ENCODE data around the gene ENDOU. TPM values are rescaled to one million over a fixed set of nuclear protein-coding genes. Genes with fewer than 3 reads are reported as not detected.
"Not testable (repeated sequence)": the region's sequence is repeated elsewhere in the genome, so short reads cannot be mapped to it uniquely, and the experiment has no call there.

The ENDOU gene
- total RNA-seq, 1 donor from 2014 or later, result 0.09 TPM

- intact Hi-C loops (cut with micrococcal nuclease), result no loop called here
- Mint-ChIP-seq H3K27me3 (no peaks in the 10 kb centered on the region), H3K4me1 (peaks cover 9% of the 10 kb centered on the region), H3K36me3 (ENCODE audit: low read depth) (peaks cover 57% of the 10 kb centered on the region), H3K4me3 (no peak overlapping the region), H3K27ac (no peak overlapping the region), H3K9me3 (no peaks in the 10 kb centered on the region)
- no peak for DNase-seq
These were observed 27.2 kb downstream of the ENDOU start for GRCh38 chr12:47698055-47698454.

- Mint-ChIP-seq H3K9me3 (no peaks in the 10 kb centered on the region), H3K27ac (no peak overlapping the region), H3K4me3 (no peak overlapping the region), H3K36me3 (ENCODE audit: low read depth) (peaks cover 44% of the 10 kb centered on the region), H3K27me3 (no peaks in the 10 kb centered on the region), H3K4me1 (no peaks in the 10 kb centered on the region)
- no peak for DNase-seq
- intact Hi-C loops (cut with micrococcal nuclease), result no loop called here
These were observed 36.1 kb downstream of the ENDOU start for GRCh38 chr12:47689215-47689614.

- intact Hi-C loops (cut with micrococcal nuclease), result loop anchor here (2.0 kb wide), 2 partner anchors 33 to 655 kb away; no protein-coding TSS in a partner anchor
- Mint-ChIP-seq H3K4me1 (peaks cover 4% of the 10 kb centered on the region), H3K36me3 (ENCODE audit: low read depth) (peaks cover 42% of the 10 kb centered on the region), H3K27me3 (no peaks in the 10 kb centered on the region), H3K27ac (no peak overlapping the region), H3K9me3 (no peaks in the 10 kb centered on the region), H3K4me3 (no peak overlapping the region)
- no peak for DNase-seq
These were observed 37.7 kb downstream of the ENDOU start for GRCh38 chr12:47687636-47688035.

GRCh38 chr12:47686645-47687240 lies 38.5 kb downstream of the ENDOU start:
- intact Hi-C loops (cut with micrococcal nuclease), result loop anchor here (2.0 kb wide), 2 partner anchors 32 to 654 kb away; no protein-coding TSS in a partner anchor
- no peak overlapping the region for H3K27ac Mint-ChIP-seq
- no peaks in the 10 kb centered on the region for H3K27me3 Mint-ChIP-seq
- peak; percentile 71 for DNase-seq
- no peaks in the 10 kb centered on the region for H3K9me3 Mint-ChIP-seq
- H3K4me1 Mint-ChIP-seq, result peaks cover 4% of the 10 kb centered on the region
- H3K4me3 Mint-ChIP-seq, result no peak overlapping the region
- peaks cover 34% of the 10 kb centered on the region for H3K36me3 Mint-ChIP-seq (ENCODE audit: low read depth)

- Mint-ChIP-seq H3K9me3 (peaks cover 13% of the 10 kb centered on the region), H3K27ac (no peak overlapping the region), H3K4me1 (peaks cover 14% of the 10 kb centered on the region), H3K27me3 (no peaks in the 10 kb centered on the region), H3K36me3 (ENCODE audit: low read depth) (peaks cover 64% of the 10 kb centered on the region), H3K4me3 (no peak overlapping the region)
- DNase-seq, result no peak
- intact Hi-C loops (cut with micrococcal nuclease), result no loop called here
These were observed 45.5 kb downstream of the ENDOU start for GRCh38 chr12:47679785-47680184.

GRCh38 chr12:47672068-47672467 lies 53.2 kb downstream of the ENDOU start:
- no peak for DNase-seq
- H3K36me3 Mint-ChIP-seq (ENCODE audit: low read depth), result peaks cover 64% of the 10 kb centered on the region
- no peak overlapping the region for H3K27ac Mint-ChIP-seq
- no peak overlapping the region for H3K4me3 Mint-ChIP-seq
- intact Hi-C loops (cut with micrococcal nuclease), result no loop called here
- no peaks in the 10 kb centered on the region for H3K27me3 Mint-ChIP-seq
- peaks cover 20% of the 10 kb centered on the region for H3K4me1 Mint-ChIP-seq
- H3K9me3 Mint-ChIP-seq, result peaks cover 3% of the 10 kb centered on the region

GRCh38 chr12:47667935-47668334 lies 57.4 kb downstream of the ENDOU start:
- H3K9me3 Mint-ChIP-seq; intact Hi-C loops (cut with micrococcal nuclease); H3K27me3 Mint-ChIP-seq; H3K27ac Mint-ChIP-seq; H3K4me3 Mint-ChIP-seq; DNase-seq: not testable (repeated sequence)
- peaks cover 11% of the 10 kb centered on the region for H3K4me1 Mint-ChIP-seq
- peaks cover 44% of the 10 kb centered on the region for H3K36me3 Mint-ChIP-seq (ENCODE audit: low read depth)

Other genes starting within 250 kb of the ENDOU start
- gene RPAP3, start 19.5 kb downstream of the ENDOU start, total RNA-seq, result 63.4 and 67.3 TPM in 2 replicates
- gene RAPGEF3, start 33.4 kb upstream of the ENDOU start, total RNA-seq, result 3.6 and 4.5 TPM in 2 replicates
- 10.7 and 12.3 TPM in 2 replicates for gene SLC48A1, start 47.7 kb upstream of the ENDOU start, total RNA-seq
- gene HDAC7, start 94.4 kb upstream of the ENDOU start, total RNA-seq, result 405 and 419 TPM in 2 replicates
- gene VDR, start 179.5 kb upstream of the ENDOU start, total RNA-seq, result 267 and 277 TPM in 2 replicates
- 155 and 162 TPM in 2 replicates for gene TMEM106C, start 238.1 kb upstream of the ENDOU start, total RNA-seq

All from activated CD4-positive, alpha-beta T cell treated with anti-CD3 and anti-CD28 coated beads, Interleukin-2, amount 10 ng/mL, durations not matched to agents 24 days and 14 days (primary cell).